Measurements from ENCODE around the gene CLTC. TPM values are rescaled to one million over a fixed set of nuclear protein-coding genes. Genes with fewer than 3 reads are reported as not detected.
A peak's percentile ranks its signal among the peaks of the same experiment; 100 is the strongest.

Gene CLTC
- total RNA-seq, 2 donors from 2014 or later, result 273 to 285 TPM

GRCh38 chr17:59632398-59632797 lies 12.7 kb downstream of the CLTC start:
- no peak for TF ChIP-seq CTCF (IDR thresholded peaks at IDR 0.05)
- peak overlapping the region in 1 of 2 donors; percentile 36 for H3K27ac ChIP-seq
- DNase-seq (ENCODE audit: low spot score), result no peak
- no peaks in the 10 kb centered on the region for H3K9me3 ChIP-seq
- no peaks in the 10 kb centered on the region for H3K36me3 ChIP-seq
- H3K4me3 ChIP-seq, result no peak overlapping the region
- H3K4me1 ChIP-seq (ENCODE audit: control insufficient read depth in 1 of 2, low read depth in 2 of 2), result peaks cover 54 to 73% of the 10 kb centered on the region in 2 donors
- H3K27me3 ChIP-seq (replicated peaks; ENCODE audit: insufficient read depth), result no peaks in the 10 kb centered on the region
- no peak for ATAC-seq (ENCODE audit: insufficient number of reproducible peaks, low FRiP score, low read depth)

GRCh38 chr17:59633658-59634359 lies 14.1 kb downstream of the CLTC start:
- Histone ChIP-seq H3K27ac (peak overlapping the region in 1 of 2 donors; percentile 27), H3K9me3 (no peaks in the 10 kb centered on the region), H3K27me3 (replicated peaks; ENCODE audit: insufficient read depth) (no peaks in the 10 kb centered on the region), H3K36me3 (no peaks in the 10 kb centered on the region), H3K4me3 (peak overlapping the region; percentile 29), H3K4me1 (ENCODE audit: control insufficient read depth in 1 of 2, low read depth in 2 of 2) (peaks cover 48 to 73% of the 10 kb centered on the region in 2 donors)
- DNase-seq (ENCODE audit: low spot score), result no peak
- no peak for ATAC-seq (ENCODE audit: insufficient number of reproducible peaks, low FRiP score, low read depth)
- no peak for TF ChIP-seq CTCF (IDR thresholded peaks at IDR 0.05)

GRCh38 chr17:59634632-59635541 lies 15.2 kb downstream of the CLTC start:
- peak overlapping the region; percentile 29 for H3K4me3 ChIP-seq
- ATAC-seq (ENCODE audit: insufficient number of reproducible peaks, low FRiP score, low read depth), result no peak

GRCh38 chr17:59637611-59638310 lies 18.1 kb downstream of the CLTC start:
- TF ChIP-seq CTCF (IDR thresholded peaks at IDR 0.05), result no peak
- Histone ChIP-seq H3K27ac (no peak overlapping the region), H3K9me3 (no peaks in the 10 kb centered on the region), H3K27me3 (replicated peaks; ENCODE audit: insufficient read depth) (no peaks in the 10 kb centered on the region), H3K4me3 (no peak overlapping the region), H3K4me1 (ENCODE audit: control insufficient read depth in 1 of 2, low read depth in 2 of 2) (peaks cover 62 to 83% of the 10 kb centered on the region in 2 donors), H3K36me3 (no peaks in the 10 kb centered on the region)
- ATAC-seq (ENCODE audit: insufficient number of reproducible peaks, low FRiP score, low read depth) (no peak), DNase-seq (ENCODE audit: low spot score) (no peak)

More at GRCh38 chr17:59634632-59635541, 15.2 kb downstream of the CLTC start:
- Histone ChIP-seq H3K9me3 (no peaks in the 10 kb centered on the region), H3K27me3 (replicated peaks; ENCODE audit: insufficient read depth) (no peaks in the 10 kb centered on the region), H3K27ac (no peak overlapping the region), H3K4me1 (ENCODE audit: control insufficient read depth in 1 of 2, low read depth in 2 of 2) (peaks cover 48 to 76% of the 10 kb centered on the region in 2 donors), H3K36me3 (no peaks in the 10 kb centered on the region)
- no peak for DNase-seq (ENCODE audit: low spot score)
- no peak for TF ChIP-seq CTCF (IDR thresholded peaks at IDR 0.05)

Measured in thoracic aorta (tissue), 2 donors.